Endodermal cell (in vitro differentiated cells): Measurements from ENCODE around the gene IGSF21. TPM values are rescaled to one million over a fixed set of nuclear protein-coding genes. Genes with fewer than 3 reads are reported as not detected.
A peak's percentile ranks its signal among the peaks of the same experiment; 100 is the strongest.

Experiments used
- DNase-seq: peaks from one replicate; pipeline ENCODE4 v3.0.0-alpha.2; 2017
- H3K27ac ChIP-seq: 2 replicates; pipeline ENCODE4 v1.5.1; 2013; ENCODE audit warnings: mild to moderate bottlenecking, low read depth, low read length, moderate library complexity
- H3K27me3 ChIP-seq: 2 replicates; pipeline ENCODE4 v1.6.1; 2013; ENCODE audit warnings: mild to moderate bottlenecking, low read length, moderate library complexity; ENCODE audit not compliant: insufficient read depth, control insufficient read depth, poor library complexity, severe bottlenecking
- H3K36me3 ChIP-seq: 2 replicates; pipeline ENCODE4 v1.7.0; 2013; ENCODE audit warnings: mild to moderate bottlenecking, low read length, moderate library complexity; ENCODE audit not compliant: control insufficient read depth, insufficient read depth
- H3K4me1 ChIP-seq: one replicate; pipeline ENCODE4 v1.7.0; 2013; ENCODE audit warnings: low read length; ENCODE audit not compliant: control insufficient read depth, insufficient read depth
- H3K4me3 ChIP-seq: 2 replicates; pipeline ENCODE4 v1.5.1; 2013; ENCODE audit warnings: mild to moderate bottlenecking, low read length, moderate library complexity
- H3K9ac ChIP-seq: 2 replicates; pipeline ENCODE4 v1.6.1; 2013; ENCODE audit warnings: mild to moderate bottlenecking, low read length, moderate library complexity; ENCODE audit not compliant: poor library complexity, severe bottlenecking; ENCODE audit errors: extremely low read depth
- H3K9me3 ChIP-seq: 2 replicates; pipeline ENCODE4 v1.6.1; 2013; ENCODE audit warnings: mild to moderate bottlenecking, low read length, moderate library complexity; ENCODE audit not compliant: control insufficient read depth
- H3K27ac Mint-ChIP-seq: 2 replicates; pipeline ENCODE4 v1.8.0; 2020; ENCODE audit warnings: mixed read lengths
- H3K27me3 Mint-ChIP-seq: 2 replicates; pipeline ENCODE4 v1.8.0; 2021; ENCODE audit warnings: mild to moderate bottlenecking, mixed read lengths; ENCODE audit not compliant: insufficient read depth
- H3K36me3 Mint-ChIP-seq: 2 replicates; pipeline ENCODE4 v1.8.0; 2020; ENCODE audit warnings: low read depth, mixed read lengths
- H3K4me1 Mint-ChIP-seq: 2 replicates; pipeline ENCODE4 v1.8.0; 2020; ENCODE audit warnings: mixed read lengths
- H3K4me3 Mint-ChIP-seq: 2 replicates; pipeline ENCODE4 v1.8.0; 2020; ENCODE audit warnings: mild to moderate bottlenecking, moderate library complexity, mixed read lengths
- H3K9me3 Mint-ChIP-seq: 2 replicates; pipeline ENCODE4 v1.8.0; 2020; ENCODE audit warnings: mild to moderate bottlenecking, mixed read lengths
- WGBS, 2 experiments: methylation state at CpG; one replicate each; pipeline versions ENCODE4 v1.1.5 to v1.1.7; 2013; ENCODE audit warnings: missing lambda C conversion rate in 2 of 2, mixed read lengths in 1 of 2; ENCODE audit not compliant: insufficient coverage in 1 of 2, insufficient read length in 1 of 2; 5-methylcytosine and 5-hydroxymethylcytosine counted together
- total RNA-seq, 2 donors: library from RNA; stranded (reverse); fragmentation: NEBNext Ultra II Directional in 1 of 2; extraction: Animal tissue kit (Norgen Biotek cat#: 25700) in 1 of 2; gene quantifications; 2 replicates in 1 of 2; 3 replicates in 1 of 2; pipeline ENCODE4 v1.2.1, GENCODE V29; 2021
- TF ChIP-seq, protein P1 (sequence below): fragments of 200-600 bp; sonication (generic); conservative IDR thresholded peaks from 2 replicates; pipeline ENCODE4 v1.5.0; 2021; ENCODE audit warnings: antibody characterized with exemption, mild to moderate bottlenecking

Gene IGSF21
- total RNA-seq, 2 donors from 2014 or later = 1.3 to 1.7 TPM

- Mint-ChIP-seq H3K27me3 (peaks cover 72% of the 10 kb centered on the region), H3K36me3 (no peaks in the 10 kb centered on the region), H3K27ac (no peak overlapping the region), H3K9me3 (no peaks in the 10 kb centered on the region), H3K4me1 (peaks cover 40% of the 10 kb centered on the region), H3K4me3 (no peak overlapping the region)
- no peaks in the 10 kb centered on the region for H3K36me3 ChIP-seq
- H3K9ac ChIP-seq = no peak overlapping the region
- H3K27me3 ChIP-seq = peaks cover 19% of the 10 kb centered on the region
- TF ChIP-seq, protein P1, sequence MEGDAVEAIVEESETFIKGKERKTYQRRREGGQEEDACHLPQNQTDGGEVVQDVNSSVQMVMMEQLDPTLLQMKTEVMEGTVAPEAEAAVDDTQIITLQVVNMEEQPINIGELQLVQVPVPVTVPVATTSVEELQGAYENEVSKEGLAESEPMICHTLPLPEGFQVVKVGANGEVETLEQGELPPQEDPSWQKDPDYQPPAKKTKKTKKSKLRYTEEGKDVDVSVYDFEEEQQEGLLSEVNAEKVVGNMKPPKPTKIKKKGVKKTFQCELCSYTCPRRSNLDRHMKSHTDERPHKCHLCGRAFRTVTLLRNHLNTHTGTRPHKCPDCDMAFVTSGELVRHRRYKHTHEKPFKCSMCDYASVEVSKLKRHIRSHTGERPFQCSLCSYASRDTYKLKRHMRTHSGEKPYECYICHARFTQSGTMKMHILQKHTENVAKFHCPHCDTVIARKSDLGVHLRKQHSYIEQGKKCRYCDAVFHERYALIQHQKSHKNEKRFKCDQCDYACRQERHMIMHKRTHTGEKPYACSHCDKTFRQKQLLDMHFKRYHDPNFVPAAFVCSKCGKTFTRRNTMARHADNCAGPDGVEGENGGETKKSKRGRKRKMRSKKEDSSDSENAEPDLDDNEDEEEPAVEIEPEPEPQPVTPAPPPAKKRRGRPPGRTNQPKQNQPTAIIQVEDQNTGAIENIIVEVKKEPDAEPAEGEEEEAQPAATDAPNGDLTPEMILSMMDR = no peak
- peaks cover 21% of the 10 kb centered on the region for H3K4me1 ChIP-seq
- H3K4me3 ChIP-seq = no peak overlapping the region
- H3K9me3 ChIP-seq = no peaks in the 10 kb centered on the region
- DNase-seq = no peak
- H3K27ac ChIP-seq = no peak overlapping the region
- WGBS, 2 experiments = 88 to 89% methylated on average over 12 of the region's 12 CpGs
These were observed 66.4 kb downstream of the IGSF21 start for GRCh38 chr1:18174037-18174436.

GRCh38 chr1:18175051-18175450 lies 67.5 kb downstream of the IGSF21 start:
- Histone ChIP-seq H3K9me3 (no peaks in the 10 kb centered on the region), H3K9ac (no peak overlapping the region), H3K4me1 (peaks cover 21% of the 10 kb centered on the region), H3K36me3 (no peaks in the 10 kb centered on the region), H3K27me3 (peaks cover 28% of the 10 kb centered on the region), H3K27ac (no peak overlapping the region), H3K4me3 (no peak overlapping the region)
- Mint-ChIP-seq H3K9me3 (no peaks in the 10 kb centered on the region), H3K27ac (no peak overlapping the region), H3K4me3 (no peak overlapping the region), H3K4me1 (peaks cover 40% of the 10 kb centered on the region), H3K36me3 (no peaks in the 10 kb centered on the region), H3K27me3 (peaks cover 72% of the 10 kb centered on the region)
- TF ChIP-seq, protein P1 = no peak
- no peak for DNase-seq
- 50 to 83% methylated on average over 4 to 6 of the region's 6 CpGs for whole genome bisulfite sequencing, 2 experiments

- no peak overlapping the region for H3K4me3 Mint-ChIP-seq
- WGBS, 2 experiments = 46 to 56% methylated on average over 6 to 13 of the region's 13 CpGs
These were observed 68.2 kb downstream of the IGSF21 start for GRCh38 chr1:18175530-18176377.

More at GRCh38 chr1:18175530-18176377, 68.2 kb downstream of the IGSF21 start:
- Histone ChIP-seq H3K27ac (no peak overlapping the region), H3K4me3 (no peak overlapping the region), H3K27me3 (peaks cover 35% of the 10 kb centered on the region), H3K9me3 (no peaks in the 10 kb centered on the region), H3K36me3 (no peaks in the 10 kb centered on the region), H3K9ac (no peak overlapping the region), H3K4me1 (peaks cover 21% of the 10 kb centered on the region)
- Mint-ChIP-seq H3K9me3 (no peaks in the 10 kb centered on the region), H3K4me1 (peaks cover 40% of the 10 kb centered on the region), H3K27ac (no peak overlapping the region), H3K36me3 (no peaks in the 10 kb centered on the region), H3K27me3 (peaks cover 73% of the 10 kb centered on the region)
- TF ChIP-seq, protein P1 = no peak
- DNase-seq = peak; percentile 75
